ENCODE results near the gene AKAP6. TPM values are rescaled to one million over a fixed set of nuclear protein-coding genes. Genes with fewer than 3 reads are reported as not detected.
"Not testable (repeated sequence)": the region's sequence is repeated elsewhere in the genome, so short reads cannot be mapped to it uniquely, and the experiment has no call there.

Gene AKAP6
- polyA plus RNA-seq, 3 donors = 2.0 to 3.3 (median 2.7) TPM

GRCh38 chr14:32784405-32784804 lies 455.3 kb downstream of the AKAP6 start:
- DNase-seq (ENCODE audit: low read depth in 3 of 3, low spot score in 2 of 3) = no peak

GRCh38 chr14:32785585-32785984 lies 456.5 kb downstream of the AKAP6 start:
- DNase-seq (ENCODE audit: low read depth in 3 of 3, low spot score in 2 of 3) = no peak

GRCh38 chr14:32786886-32787285 lies 457.8 kb downstream of the AKAP6 start:
- no peak for DNase-seq (ENCODE audit: low read depth in 3 of 3, low spot score in 2 of 3)

GRCh38 chr14:32793033-32793432 lies 463.9 kb downstream of the AKAP6 start:
- not testable (repeated sequence) for DNase-seq (ENCODE audit: low read depth in 3 of 3, low spot score in 2 of 3)

- no peak for DNase-seq (ENCODE audit: low read depth in 3 of 3, low spot score in 2 of 3)
Measured at GRCh38 chr14:32800320-32800719, 471.2 kb downstream of the AKAP6 start.

GRCh38 chr14:32802295-32802694 lies 473.2 kb downstream of the AKAP6 start:
- DNase-seq (ENCODE audit: low read depth in 3 of 3, low spot score in 2 of 3) = no peak

GRCh38 chr14:32805979-32806378 lies 476.9 kb downstream of the AKAP6 start:
- no peak for DNase-seq (ENCODE audit: low read depth in 3 of 3, low spot score in 2 of 3)

GRCh38 chr14:32808644-32809043 lies 479.5 kb downstream of the AKAP6 start:
- peak in 2 of 3 donors; percentile 21 to 47 for DNase-seq (ENCODE audit: low read depth in 3 of 3, low spot score in 2 of 3)

- no peak for DNase-seq (ENCODE audit: low read depth in 3 of 3, low spot score in 2 of 3)
Measured at GRCh38 chr14:32809255-32809654, 480.2 kb downstream of the AKAP6 start.

GRCh38 chr14:32813401-32813800 lies 484.3 kb downstream of the AKAP6 start:
- DNase-seq (ENCODE audit: low read depth in 3 of 3, low spot score in 2 of 3) = no peak

- DNase-seq (ENCODE audit: low read depth in 3 of 3, low spot score in 2 of 3) = no peak
Measured at GRCh38 chr14:32814721-32815120, 485.6 kb downstream of the AKAP6 start.

GRCh38 chr14:32816588-32816987 lies 487.5 kb downstream of the AKAP6 start:
- no peak for DNase-seq (ENCODE audit: low read depth in 3 of 3, low spot score in 2 of 3)

GRCh38 chr14:32817780-32818179 lies 488.7 kb downstream of the AKAP6 start:
- DNase-seq (ENCODE audit: low read depth in 3 of 3, low spot score in 2 of 3) = no peak

GRCh38 chr14:32818581-32818980 lies 489.5 kb downstream of the AKAP6 start:
- no peak for DNase-seq (ENCODE audit: low read depth in 3 of 3, low spot score in 2 of 3)

GRCh38 chr14:32820181-32820580 lies 491.1 kb downstream of the AKAP6 start:
- DNase-seq (ENCODE audit: low read depth in 3 of 3, low spot score in 2 of 3) = no peak

GRCh38 chr14:32820682-32821081 lies 491.6 kb downstream of the AKAP6 start:
- no peak for DNase-seq (ENCODE audit: low read depth in 3 of 3, low spot score in 2 of 3)

- no peak for DNase-seq (ENCODE audit: low read depth in 3 of 3, low spot score in 2 of 3)
Measured at GRCh38 chr14:32821964-32822653, 493.0 kb downstream of the AKAP6 start.

- DNase-seq (ENCODE audit: low read depth in 3 of 3, low spot score in 2 of 3) = no peak
Measured at GRCh38 chr14:32823706-32824105, 494.6 kb downstream of the AKAP6 start.

GRCh38 chr14:32824195-32824594 lies 495.1 kb downstream of the AKAP6 start:
- no peak for DNase-seq (ENCODE audit: low read depth in 3 of 3, low spot score in 2 of 3)

- no peak for DNase-seq (ENCODE audit: low read depth in 3 of 3, low spot score in 2 of 3)
Measured at GRCh38 chr14:32825058-32825457, 496.0 kb downstream of the AKAP6 start.

- no peak for DNase-seq (ENCODE audit: low read depth in 3 of 3, low spot score in 2 of 3)
Measured at GRCh38 chr14:32826404-32827082, 497.4 kb downstream of the AKAP6 start.

- DNase-seq (ENCODE audit: low read depth in 3 of 3, low spot score in 2 of 3) = no peak
Measured at GRCh38 chr14:32827514-32827913, 498.4 kb downstream of the AKAP6 start.

Measured in right renal cortex interstitium (tissue), 3 donors.